AG04449 (cell line): ENCODE results near the gene NCOA6.

Experiments
- CTCF ChIA-PET: fragments of 350-600 bp; formaldehyde crosslinking; extraction: SDS; loops from one replicate; lab custom pipeline; 2021; ENCODE audit warnings: antibody characterized with exemption; lab: Yijun Ruan, JAX
- POLR2A ChIA-PET: fragments of 400-600, 350-600 bp; formaldehyde crosslinking; extraction: SDS; loops from one replicate; lab custom pipeline; 2020; ENCODE audit warnings: antibody characterized with exemption, inconsistent platforms; lab: Yijun Ruan, JAX
- DNase-seq: peaks from one replicate; pipeline ENCODE4 v3.0.0-alpha.2; 2010; ENCODE audit warnings: low read depth, low spot score
- H3K4me3 ChIP-seq: 2 replicates; pipeline ENCODE4 v1.5.1; 2011; ENCODE audit warnings: low read depth, mild to moderate bottlenecking, control low read depth, low read length
- CTCF ChIP-seq: IDR thresholded peaks from one replicate; pipeline ENCODE4 v1.5.1; 2011; ENCODE audit warnings: mild to moderate bottlenecking, moderate library complexity, low read length, control low read depth, inconsistent platforms; ENCODE audit not compliant: insufficient read depth; ENCODE audit errors: missing control alignments

NCOA6 gene

DNA sequence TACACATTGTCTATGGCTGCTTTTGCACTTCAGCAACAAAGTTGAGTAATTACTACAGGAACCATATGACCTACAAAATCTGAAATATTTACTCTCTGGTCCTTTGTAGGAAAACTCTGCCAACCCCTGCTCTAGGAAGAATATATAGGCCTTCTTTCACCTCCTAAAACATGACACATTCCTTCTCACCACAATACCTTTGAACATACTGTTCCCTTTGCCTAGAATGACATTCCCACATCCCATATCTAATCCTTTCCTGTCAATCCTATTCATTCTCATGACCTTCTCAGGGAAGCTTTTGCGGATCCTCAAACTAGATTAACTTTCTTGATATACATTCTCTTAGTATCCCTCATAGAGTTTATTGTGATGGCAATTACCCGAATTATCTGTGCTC is 18.0 kb upstream of the NCOA6 start:
- no peak overlapping the region for H3K4me3 ChIP-seq
- ChIA-PET POLR2A (interaction anchor here (0.6 kb wide), 1 partner anchor 120 kb away, joined by 3 read pairs; no protein-coding TSS in a partner anchor), CTCF (no interaction called here)
- no peak for DNase-seq
- no peak for TF ChIP-seq CTCF

GRCh38 chr20:34842143-34842542 is 16.7 kb upstream of the NCOA6 start:
- ChIA-PET POLR2A (no interaction called here), CTCF (interaction anchor here (0.9 kb wide), 1 partner anchor 32 kb away, joined by 3 read pairs; no protein-coding TSS in a partner anchor)
- DNase-seq, result no peak
- H3K4me3 ChIP-seq, result no peak overlapping the region
- no peak for TF ChIP-seq CTCF

DNA sequence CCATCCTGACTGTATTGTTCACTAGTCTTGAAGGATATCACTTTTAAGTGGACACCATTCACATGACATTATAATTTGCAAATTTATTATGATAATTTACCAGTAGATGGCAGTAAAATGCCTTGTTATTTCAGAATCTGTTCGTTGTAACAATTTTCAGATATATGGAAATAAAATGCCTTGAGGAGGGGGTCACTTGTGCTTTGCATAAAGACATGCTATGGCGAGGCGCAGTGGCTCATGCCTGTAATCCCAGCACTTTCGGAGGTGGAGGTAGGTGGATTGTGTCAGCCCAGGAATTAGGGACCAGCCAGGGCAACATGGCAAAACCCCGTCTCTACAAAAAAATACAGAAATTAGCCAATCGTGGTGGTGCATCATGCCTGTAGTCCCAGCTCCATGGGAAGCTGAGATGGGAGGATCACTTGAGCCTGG is 9.0 kb upstream of the NCOA6 start:
- no peak for TF ChIP-seq CTCF
- peak; percentile 0 for DNase-seq
- no peak overlapping the region for H3K4me3 ChIP-seq
- CTCF ChIA-PET, result interaction anchor here (0.7 to 3.6 kb wide), 12 partner anchors 9 to 374 kb away, joined by 3 to 10 read pairs (median 5); partner anchors contain the start of genes GGT7 and NCOA6
- POLR2A ChIA-PET, result no interaction called here

- TF ChIP-seq CTCF, result no peak
- POLR2A ChIA-PET, result no interaction called here
- no peak for DNase-seq
- H3K4me3 ChIP-seq, result no peak overlapping the region
- CTCF ChIA-PET, result interaction anchor here (1.0 to 1.7 kb wide), 6 partner anchors 9 to 472 kb away, joined by 3 to 5 read pairs (median 4); no protein-coding TSS in a partner anchor
Measured at GRCh38 chr20:34831936-34832335, 6.5 kb upstream of the NCOA6 start.

GRCh38 chr20:34829191-34829590 is 3.7 kb upstream of the NCOA6 start:
- POLR2A ChIA-PET, result interaction anchor here (0.7 kb wide), 1 partner anchor 170 kb away, joined by 4 read pairs; no protein-coding TSS in a partner anchor
- TF ChIP-seq CTCF, result no peak
- H3K4me3 ChIP-seq, result no peak overlapping the region
- DNase-seq, result no peak
- CTCF ChIA-PET, result interaction anchor here (1.6 kb wide), 1 partner anchor 43 kb away, joined by 3 read pairs; the partner anchor contains the start of gene GGT7

DNA sequence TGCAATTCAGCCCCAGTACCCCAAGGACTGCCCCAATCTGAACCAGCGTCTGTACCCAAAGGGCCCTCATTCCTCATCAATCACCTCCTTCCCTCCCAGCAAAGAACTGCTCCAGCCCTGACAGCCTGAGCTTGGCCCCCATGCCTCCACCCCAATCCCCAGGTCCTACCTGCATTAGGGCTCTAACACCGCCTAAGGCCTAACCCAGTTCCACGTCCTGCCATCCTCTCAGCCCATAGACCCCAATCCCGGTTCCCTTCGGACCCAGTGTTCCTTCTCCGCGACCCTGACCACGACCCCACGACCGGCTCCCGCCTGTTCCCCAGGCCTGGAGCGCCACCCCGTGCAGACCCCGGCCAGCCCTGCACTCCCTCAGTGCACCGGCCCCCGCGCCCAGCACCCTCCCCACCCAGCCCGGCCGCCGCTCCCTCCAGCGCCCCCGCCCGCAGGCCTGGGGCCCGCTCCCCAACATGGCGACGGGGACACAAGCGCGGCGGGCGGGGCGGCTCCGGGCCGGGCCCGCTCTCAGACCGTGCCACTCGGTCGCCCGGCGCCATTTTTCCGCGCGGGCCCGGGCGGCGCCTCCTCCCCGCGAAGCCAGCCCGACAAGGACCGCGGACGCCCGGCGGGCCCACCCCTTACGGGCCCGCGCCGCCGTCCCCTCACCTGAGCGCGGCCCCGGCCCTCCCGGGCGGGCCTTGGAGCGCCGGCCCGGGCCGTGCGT is 483 bp downstream of the NCOA6 start:
- peak; percentile 1 for TF ChIP-seq CTCF
- ChIA-PET CTCF (interaction anchor here (0.9 to 1.5 kb wide), 6 partner anchors 10 to 638 kb away, joined by 3 to 8 read pairs (median 4); no protein-coding TSS in a partner anchor), POLR2A (interaction anchor here (0.7 to 1.0 kb wide), 2 partner anchors 170 to 459 kb away, joined by 3 read pairs; partner anchors contain the start of gene EIF6)
- no peak for DNase-seq
- H3K4me3 ChIP-seq, result peak overlapping the region; percentile 98
